H9 (cell line): Measurements from ENCODE around the gene TMEM169. TPM values are rescaled to one million over a fixed set of nuclear protein-coding genes. Genes with fewer than 3 reads are reported as not detected.

Source experiments
- DNase-seq: peaks from one replicate; pipeline ENCODE4 v3.0.0-alpha.2; 2017
- H2AFZ ChIP-seq: one replicate; pipeline ENCODE4 v1.6.1; 2013; ENCODE audit warnings: mild to moderate bottlenecking, low read length, control low read depth, moderate library complexity
- H2AK5ac ChIP-seq: 2 replicates; pipeline ENCODE4 v1.6.1; 2013; ENCODE audit warnings: low read length, control low read depth, mixed read lengths; ENCODE audit not compliant: insufficient read length
- H2BK120ac ChIP-seq: one replicate; pipeline ENCODE4 v1.6.1; 2013; ENCODE audit warnings: low read depth, mild to moderate bottlenecking, low read length, control low read depth, inconsistent platforms; ENCODE audit not compliant: poor library complexity, severe bottlenecking
- H2BK12ac ChIP-seq: 2 replicates; pipeline ENCODE4 v1.6.1; 2013; ENCODE audit warnings: low read length, control low read depth, mixed read lengths, low read depth; ENCODE audit not compliant: insufficient read length
- H2BK15ac ChIP-seq: 2 replicates; pipeline ENCODE4 v1.6.1; 2013; ENCODE audit warnings: low read depth, low read length, control low read depth
- H2BK20ac ChIP-seq: one replicate; pipeline ENCODE4 v1.6.1; 2013; ENCODE audit warnings: low read depth, mild to moderate bottlenecking, low read length, control low read depth, inconsistent platforms; ENCODE audit not compliant: poor library complexity, severe bottlenecking
- H2BK5ac ChIP-seq: 2 replicates; pipeline ENCODE4 v1.6.1; 2013; ENCODE audit warnings: low read length, control low read depth, mixed read lengths; ENCODE audit not compliant: insufficient read length
- H3K14ac ChIP-seq: 2 replicates; pipeline ENCODE4 v1.6.1; 2013; ENCODE audit warnings: low read length, control low read depth; ENCODE audit not compliant: insufficient read depth
- H3K18ac ChIP-seq: 2 replicates; pipeline ENCODE4 v1.6.1; 2013; ENCODE audit warnings: low read depth, mild to moderate bottlenecking, mixed read lengths, low read length, control low read depth; ENCODE audit not compliant: insufficient read length
- H3K23ac ChIP-seq: 2 replicates; pipeline ENCODE4 v1.6.1; 2013; ENCODE audit warnings: low read length, control low read depth, mixed read lengths, low read depth; ENCODE audit not compliant: insufficient read length
- H3K23me2 ChIP-seq: 2 replicates; pipeline ENCODE4 v1.6.1; 2013; ENCODE audit warnings: low read depth, mild to moderate bottlenecking, mixed read lengths, low read length, control low read depth; ENCODE audit not compliant: insufficient read length, poor library complexity, severe bottlenecking
- H3K27ac ChIP-seq: 2 replicates; pipeline ENCODE4 v1.5.1; 2013; ENCODE audit warnings: low read length, control low read depth, mixed read lengths, low read depth; ENCODE audit not compliant: insufficient read length
- H3K27me3 ChIP-seq: 2 replicates; pipeline ENCODE4 v1.6.1; 2013; ENCODE audit warnings: low read length, control low read depth, inconsistent platforms; ENCODE audit not compliant: insufficient read depth
- H3K4ac ChIP-seq: 2 replicates; pipeline ENCODE4 v1.6.1; 2013; ENCODE audit warnings: low read depth, mild to moderate bottlenecking, control low read depth, inconsistent platforms, low read length, moderate library complexity
- H3K4me1 ChIP-seq: 2 replicates; pipeline ENCODE4 v1.6.1; 2013; ENCODE audit warnings: low read length, control low read depth, inconsistent platforms; ENCODE audit not compliant: insufficient read depth
- H3K4me2 ChIP-seq: 2 replicates; pipeline ENCODE4 v1.6.1; 2013; ENCODE audit warnings: low read length, control low read depth, mixed read lengths; ENCODE audit not compliant: insufficient read length, insufficient read depth
- H3K56ac ChIP-seq: 2 replicates; pipeline ENCODE4 v1.6.1; 2013; ENCODE audit warnings: low read depth, mild to moderate bottlenecking, mixed read lengths, low read length, control low read depth; ENCODE audit not compliant: insufficient read length
- H3K79me1 ChIP-seq: 2 replicates; pipeline ENCODE4 v1.6.1; 2013; ENCODE audit warnings: low read depth, mild to moderate bottlenecking, moderate library complexity, low read length, control low read depth, inconsistent platforms; ENCODE audit not compliant: insufficient read depth, poor library complexity, severe bottlenecking
- H3K79me2 ChIP-seq: 2 replicates; pipeline ENCODE4 v1.6.1; 2013; ENCODE audit warnings: low read length, control low read depth, inconsistent platforms; ENCODE audit not compliant: insufficient read depth
- H3K9ac ChIP-seq: 2 replicates; pipeline ENCODE4 v1.6.1; 2013; ENCODE audit warnings: low read length, control low read depth, mixed read lengths; ENCODE audit not compliant: insufficient read length; ENCODE audit errors: extremely low read depth
- H3K9me3 ChIP-seq: one replicate; pipeline ENCODE4 v1.6.1; 2013; ENCODE audit warnings: low read depth, low read length, inconsistent platforms; ENCODE audit not compliant: control insufficient read depth
- H3T11ph ChIP-seq: one replicate; pipeline ENCODE4 v1.6.1; 2013; ENCODE audit warnings: mild to moderate bottlenecking, low read length, control low read depth, inconsistent platforms
- H4K20me1 ChIP-seq: one replicate; pipeline ENCODE4 v1.6.1; 2013; ENCODE audit not compliant: control insufficient read depth, insufficient read length, insufficient read depth
- H4K5ac ChIP-seq: 2 replicates; pipeline ENCODE4 v1.6.1; 2013; ENCODE audit warnings: low read depth, mild to moderate bottlenecking, mixed read lengths, low read length, control low read depth; ENCODE audit not compliant: insufficient read length
- H4K8ac ChIP-seq: replicated peaks from 2 replicates; pipeline ENCODE4 v1.6.1; 2013; ENCODE audit warnings: low read length, control low read depth, mixed read lengths, low read depth; ENCODE audit not compliant: insufficient read length
- H4K91ac ChIP-seq: 2 replicates; pipeline ENCODE4 v1.6.1; 2013; ENCODE audit warnings: low read depth, mild to moderate bottlenecking, moderate library complexity, mixed read lengths, low read length, control low read depth; ENCODE audit not compliant: insufficient read length
- H3K27ac Mint-ChIP-seq, 3 experiments: 2 replicates in 2 of 3; 3 replicates in 1 of 3; pipeline ENCODE4 v1.8.0; 2020 to 2021; ENCODE audit warnings: mixed read lengths in 3 of 3, mild to moderate bottlenecking in 1 of 3, moderate library complexity in 1 of 3
- H3K27me3 Mint-ChIP-seq: 2 replicates; pipeline ENCODE4 v1.8.0; 2021; ENCODE audit warnings: low read depth, mild to moderate bottlenecking, moderate library complexity, mixed read lengths
- H3K36me3 Mint-ChIP-seq, 3 experiments: 2 replicates in 2 of 3; 3 replicates in 1 of 3; pipeline ENCODE4 v1.8.0; 2020 to 2021; ENCODE audit warnings: low read depth in 3 of 3, mixed read lengths in 3 of 3; ENCODE audit not compliant: insufficient read depth in 1 of 3
- H3K4me1 Mint-ChIP-seq, 2 experiments: 2 replicates each; pipeline ENCODE4 v1.8.0; 2020; ENCODE audit warnings: mixed read lengths in 2 of 2
- H3K4me3 Mint-ChIP-seq, 2 experiments: 2 replicates in 1 of 2; 3 replicates in 1 of 2; pipeline ENCODE4 v1.8.0; 2020 to 2021; ENCODE audit warnings: mild to moderate bottlenecking in 2 of 2, mixed read lengths in 2 of 2, moderate library complexity in 1 of 2
- H3K9me3 Mint-ChIP-seq, 2 experiments: 2 replicates in 1 of 2; 3 replicates in 1 of 2; pipeline ENCODE4 v1.8.0; 2020; ENCODE audit warnings: mild to moderate bottlenecking in 2 of 2, mixed read lengths in 2 of 2, moderate library complexity in 1 of 2
- CTCF ChIP-seq: fragments of 200-600 bp; sonication (generic); conservative IDR thresholded peaks from 3 replicates; pipeline ENCODE4 v1.8.0; 2021; ENCODE audit warnings: antibody characterized with exemption, mild to moderate bottlenecking
- WGBS: extraction: QIAGEN DNeasy Blood & Tissue Kit; methylation state at CpG from one replicate; pipeline ENCODE4 v1.1.7; 2013; ENCODE audit warnings: missing lambda C conversion rate, low lambda C conversion rate, mixed read lengths; ENCODE audit not compliant: insufficient read length; ENCODE audit errors: extremely low coverage; 5-methylcytosine and 5-hydroxymethylcytosine counted together
- total RNA-seq: library from RNA; stranded (reverse); gene quantifications from 2 replicates; pipeline ENCODE4 v1.2.1, GENCODE V29; 2021

TMEM169 gene
- total RNA-seq, 1 experiment from 2014 or later: 1.0 TPM

DNA sequence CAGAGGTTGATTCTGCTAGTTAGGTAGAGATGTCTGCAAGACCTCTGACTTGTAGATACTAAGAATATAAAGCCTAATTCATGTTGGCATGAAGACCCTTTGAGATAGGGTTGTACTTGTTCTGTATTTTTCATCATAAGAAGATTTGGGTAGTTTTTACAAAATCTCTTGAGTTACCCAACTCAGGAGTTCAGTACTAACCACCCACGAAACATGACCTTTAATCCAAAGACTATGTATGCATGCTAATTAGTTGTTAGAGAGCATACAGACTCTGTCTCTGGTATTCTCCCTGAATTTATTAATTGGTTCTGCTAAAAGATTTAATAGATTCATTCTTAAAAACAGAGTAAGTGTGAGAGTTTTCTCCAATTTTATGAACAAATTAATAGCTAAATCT lies 17.1 kb upstream of the TMEM169 start:
- no peak overlapping the region for H3K27ac ChIP-seq
- H3K18ac ChIP-seq: no peak overlapping the region
- no peak overlapping the region for H2BK5ac ChIP-seq
- no peak for TF ChIP-seq CTCF
- H3K9ac ChIP-seq: no peak overlapping the region
- DNase-seq: no peak
- H3K23ac ChIP-seq: no peak overlapping the region
- no peak overlapping the region for H2AK5ac ChIP-seq
- H3K9me3 ChIP-seq: no peaks in the 10 kb centered on the region
- H3K4me1 ChIP-seq: no peaks in the 10 kb centered on the region
- no peak overlapping the region for H3K14ac ChIP-seq
- no peak overlapping the region for H3T11ph ChIP-seq
- WGBS: no CpG with 5 or more reads among the region's 1 CpG
- H3K56ac ChIP-seq: no peak overlapping the region
- H2AFZ ChIP-seq: no peak overlapping the region
- no peaks in the 10 kb centered on the region for H4K20me1 ChIP-seq
- Mint-ChIP-seq H3K36me3 (peaks cover 0 to 25% (median 13%) of the 10 kb centered on the region in 3 experiments; a peak in 5 of 7 replicates), H3K27ac (no peak overlapping the region), H3K9me3 (no peaks in the 10 kb centered on the region), H3K4me1 (peaks cover 3 to 11% of the 10 kb centered on the region in 2 experiments), H3K27me3 (no peaks in the 10 kb centered on the region), H3K4me3 (no peak overlapping the region)
- no peak overlapping the region for H4K5ac ChIP-seq
- H4K91ac ChIP-seq: no peak overlapping the region
- H3K23me2 ChIP-seq: no peaks in the 10 kb centered on the region
- no peak overlapping the region for H3K4ac ChIP-seq
- H2BK20ac ChIP-seq: no peak overlapping the region
- no peak overlapping the region for H2BK120ac ChIP-seq
- no peak overlapping the region for H2BK15ac ChIP-seq
- H3K4me2 ChIP-seq: no peak overlapping the region
- H2BK12ac ChIP-seq: no peak overlapping the region
- no peaks in the 10 kb centered on the region for H3K79me2 ChIP-seq
- H4K8ac ChIP-seq: no peak overlapping the region
- H3K27me3 ChIP-seq: no peaks in the 10 kb centered on the region
- H3K79me1 ChIP-seq: no peaks in the 10 kb centered on the region
